HG03025 (cell line): ENCODE data around the gene CLEC4A.
"Not testable (repeated sequence)": the region's sequence is repeated elsewhere in the genome, so short reads cannot be mapped to it uniquely, and the experiment has no call there.

Experiments
- ATAC-seq: cut with Tn5 transposase; IDR thresholded peaks from one replicate; pipeline ENCODE4 v1.9.1; 2021; ENCODE audit warnings: mild to moderate bottlenecking, moderate library complexity; ENCODE audit not compliant: unreplicated experiment, low FRiP score

The CLEC4A gene

GRCh38 chr12:8123124-8123912, at the start of gene CLEC4A:
TSS of gene CLEC4A (plus strand) at chr12:8123617. CDS start at chr12:8123879, 262 bp downstream.
- ATAC-seq: no peak

- ATAC-seq: no peak
Measured at GRCh38 chr12:8075935-8076334, 47.5 kb upstream of the CLEC4A start.

GRCh38 chr12:8076366-8076765, 47.1 kb upstream of the CLEC4A start:
- ATAC-seq: no peak

- no peak for ATAC-seq
Measured at GRCh38 chr12:8077207-8077606, 46.2 kb upstream of the CLEC4A start.

- no peak for ATAC-seq
Measured at GRCh38 chr12:8078398-8078797, 45.0 kb upstream of the CLEC4A start.

GRCh38 chr12:8078916-8079315, 44.5 kb upstream of the CLEC4A start:
- no peak for ATAC-seq

- ATAC-seq: no peak
Measured at GRCh38 chr12:8080120-8080519, 43.3 kb upstream of the CLEC4A start.

- no peak for ATAC-seq
Measured at GRCh38 chr12:8081251-8081920, 42.0 kb upstream of the CLEC4A start.

- ATAC-seq: no peak
Measured at GRCh38 chr12:8082808-8083100, 40.7 kb upstream of the CLEC4A start.

- ATAC-seq: not testable (repeated sequence)
Measured at GRCh38 chr12:8084351-8084750, 39.1 kb upstream of the CLEC4A start.

GRCh38 chr12:8087666-8088065, 35.8 kb upstream of the CLEC4A start:
- ATAC-seq: no peak

GRCh38 chr12:8088574-8088973, 34.8 kb upstream of the CLEC4A start:
- peak; percentile 64 for ATAC-seq

- ATAC-seq: not testable (repeated sequence)
Measured at GRCh38 chr12:8089277-8089676, 34.1 kb upstream of the CLEC4A start.

- ATAC-seq: no peak
Measured at GRCh38 chr12:8089716-8090115, 33.7 kb upstream of the CLEC4A start.

GRCh38 chr12:8093291-8093690, 30.1 kb upstream of the CLEC4A start:
- ATAC-seq: no peak

- no peak for ATAC-seq
Measured at GRCh38 chr12:8096281-8096915, 27.0 kb upstream of the CLEC4A start.

GRCh38 chr12:8099235-8099634, 24.2 kb upstream of the CLEC4A start:
- no peak for ATAC-seq

GRCh38 chr12:8108808-8109398, 14.5 kb upstream of the CLEC4A start:
- no peak for ATAC-seq

- not testable (repeated sequence) for ATAC-seq
Measured at GRCh38 chr12:8113117-8113516, 10.3 kb upstream of the CLEC4A start.

- no peak for ATAC-seq
Measured at GRCh38 chr12:8120072-8120713, 3.2 kb upstream of the CLEC4A start.

- no peak for ATAC-seq
Measured at GRCh38 chr12:8127138-8127537, 3.7 kb downstream of the CLEC4A start.
